ENCODE data around the gene KRT71.

- TF ChIP-seq CTCF (IDR thresholded peaks at IDR 0.05) (no peak), POLR2A (IDR thresholded peaks at IDR 0.05) (no peak)
Measured at GRCh38 chr12:52521568-52522266, 31.2 kb downstream of the KRT71 start.
